HG02884 (cell line): Measurements from ENCODE around the gene MARK2.

Experiments used
- ATAC-seq: cut with Tn5 transposase; IDR thresholded peaks from one replicate; pipeline ENCODE4 v1.9.1; 2021; ENCODE audit warnings: mild to moderate bottlenecking, moderate library complexity; ENCODE audit not compliant: unreplicated experiment

The MARK2 gene

GRCh38 chr11:63907808-63908530 is 69.1 kb downstream of the MARK2 start:
- no peak for ATAC-seq

DNA sequence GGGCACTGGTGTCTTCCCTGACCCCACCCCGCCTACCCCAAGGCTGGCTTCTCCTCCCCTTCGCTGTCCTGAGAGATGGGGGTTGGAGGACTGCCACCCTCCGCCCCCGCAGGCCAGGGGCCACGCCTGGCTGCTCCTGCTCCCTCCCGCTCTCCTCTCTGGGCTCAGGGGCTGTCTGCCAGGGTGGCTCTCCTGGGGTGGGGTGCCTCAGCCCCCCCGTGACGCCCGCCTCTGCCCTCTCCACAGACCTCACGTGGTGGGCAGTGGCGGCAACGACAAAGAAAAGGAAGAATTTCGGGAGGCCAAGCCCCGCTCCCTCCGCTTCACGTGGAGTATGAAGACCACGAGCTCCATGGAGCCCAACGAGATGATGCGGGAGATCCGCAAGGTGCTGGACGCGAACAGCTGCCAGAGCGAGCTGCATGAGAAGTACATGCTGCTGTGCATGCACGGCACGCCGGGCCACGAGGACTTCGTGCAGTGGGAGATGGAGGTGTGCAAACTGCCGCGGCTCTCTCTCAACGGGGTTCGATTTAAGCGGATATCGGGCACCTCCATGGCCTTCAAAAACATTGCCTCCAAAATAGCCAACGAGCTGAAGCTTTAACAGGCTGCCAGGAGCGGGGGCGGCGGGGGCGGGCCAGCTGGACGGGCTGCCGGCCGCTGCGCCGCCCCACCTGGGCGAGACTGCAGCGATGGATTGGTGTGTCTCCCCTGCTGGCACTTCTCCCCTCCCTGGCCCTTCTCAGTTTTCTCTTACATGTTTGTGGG is 69.9 kb downstream of the MARK2 start:
- ATAC-seq: no peak

DNA sequence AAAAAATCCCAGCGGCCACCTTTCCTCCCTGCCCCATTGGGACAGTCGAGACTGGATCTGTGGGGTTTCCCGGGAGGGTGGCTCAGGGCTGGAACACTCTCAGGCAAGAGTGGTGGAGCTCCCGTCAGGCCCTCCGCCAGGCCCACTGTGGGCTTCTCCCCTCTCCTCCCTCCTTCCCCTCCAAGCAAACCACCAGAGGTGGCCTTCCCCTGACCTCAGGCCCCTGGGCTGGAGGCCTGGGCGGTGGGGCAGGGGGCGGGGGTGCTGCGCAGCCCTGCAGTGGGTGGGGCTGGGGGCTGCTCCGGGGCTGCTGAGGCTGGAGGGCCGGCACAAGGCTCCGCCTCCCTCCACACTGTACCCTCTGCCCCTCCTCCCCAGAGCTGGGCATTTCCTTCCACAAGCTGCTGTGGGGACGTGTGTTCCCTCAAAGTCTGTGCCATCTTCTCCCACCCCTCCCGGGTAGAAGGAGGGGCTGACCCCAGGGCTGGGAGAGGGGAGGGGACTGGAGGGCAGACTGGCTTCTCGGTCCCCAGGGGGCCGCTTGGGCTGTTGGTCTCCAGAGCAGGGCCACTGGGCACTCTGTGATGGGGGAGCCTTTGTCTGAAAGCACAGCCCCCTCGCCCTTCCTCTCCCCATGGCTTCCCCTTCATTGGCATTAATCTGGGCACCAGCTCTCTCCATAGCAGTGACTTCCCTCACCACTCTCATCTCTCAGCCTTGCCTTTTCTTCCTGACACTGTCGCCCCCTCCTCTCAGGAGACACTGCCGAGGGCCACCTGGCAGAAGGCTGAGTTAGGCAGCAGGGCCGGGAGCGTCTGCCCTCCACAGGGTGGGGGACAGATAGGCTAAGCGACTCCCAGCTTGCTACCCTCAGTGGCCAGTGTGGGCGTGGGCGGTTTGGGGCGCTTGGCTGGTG is 70.9 kb downstream of the MARK2 start:
- no peak for ATAC-seq

- no peak for ATAC-seq
These were observed 71.8 kb downstream of the MARK2 start for GRCh38 chr11:63910675-63911074.

- no peak for ATAC-seq
These were observed 72.5 kb downstream of the MARK2 start for GRCh38 chr11:63911440-63911839.

DNA sequence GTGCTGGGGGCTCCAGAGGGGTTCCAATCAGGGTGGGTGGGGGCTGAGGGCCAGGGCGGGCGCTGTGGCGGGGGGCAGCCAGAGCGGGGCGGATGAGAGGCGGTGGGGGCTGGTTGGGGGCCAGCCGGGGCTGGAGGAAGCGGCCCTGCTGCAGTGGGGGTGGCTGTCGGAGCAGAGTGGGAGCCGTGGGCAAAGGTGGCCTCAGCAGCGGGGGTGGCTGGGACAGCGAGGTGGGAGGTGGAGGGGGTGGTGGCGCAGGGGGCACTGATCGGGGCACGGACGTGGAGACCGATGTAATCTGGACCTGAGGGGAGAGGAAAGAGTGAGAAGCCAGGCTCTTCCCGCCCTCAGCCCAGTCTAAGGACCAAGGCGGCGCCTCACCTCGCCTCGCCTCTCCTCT is 73.0 kb downstream of the MARK2 start:
- ATAC-seq: no peak

GRCh38 chr11:63912678-63913077 is 73.8 kb downstream of the MARK2 start:
- no peak for ATAC-seq

GRCh38 chr11:63913866-63914830 is 75.2 kb downstream of the MARK2 start:
- ATAC-seq: no peak

- ATAC-seq: no peak
These were observed 76.2 kb downstream of the MARK2 start for GRCh38 chr11:63914896-63915691.

DNA sequence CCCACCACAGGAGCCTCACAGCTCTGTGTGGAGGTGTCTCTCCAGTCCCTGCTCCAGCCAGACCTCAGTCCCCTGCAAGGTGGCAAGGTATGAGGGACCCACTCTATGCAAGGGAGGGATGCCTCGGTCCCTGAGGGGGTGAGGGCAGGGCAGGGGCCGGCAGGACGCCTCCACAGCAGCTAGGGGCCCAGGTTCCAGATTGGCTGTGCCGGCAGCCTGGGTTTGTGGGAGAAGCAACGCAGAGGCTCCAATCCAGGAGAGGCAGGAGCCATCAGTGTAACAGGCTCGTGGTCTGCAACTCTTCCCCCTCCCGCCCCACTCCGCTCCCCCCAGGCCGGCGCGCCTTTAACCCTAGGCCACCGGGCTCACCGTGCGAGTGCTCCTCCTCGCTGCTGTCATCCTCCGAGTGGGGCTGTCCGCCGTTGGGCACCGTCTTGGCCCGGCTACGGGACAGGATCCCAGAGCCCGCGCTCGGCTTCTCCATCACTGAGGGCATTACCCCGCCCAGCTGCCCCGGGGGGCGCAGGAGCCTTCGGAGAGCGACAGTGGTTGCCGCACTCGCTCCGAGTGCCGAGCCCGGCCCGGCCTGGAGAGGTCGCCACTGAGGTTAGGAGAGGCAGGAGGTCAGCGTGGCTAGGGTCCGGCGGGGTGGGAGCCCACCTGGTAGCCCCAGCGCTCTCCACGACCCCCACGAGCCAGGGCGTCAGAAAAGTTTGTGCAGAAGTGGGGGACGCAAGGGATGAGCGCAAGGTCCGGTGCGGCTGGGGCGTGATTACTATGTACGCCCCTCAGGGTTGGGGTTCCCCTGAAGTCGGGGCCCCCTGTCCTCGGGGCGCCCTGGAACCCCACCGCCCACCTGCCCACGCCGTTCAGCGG is 77.3 kb downstream of the MARK2 start:
- no peak for ATAC-seq

DNA sequence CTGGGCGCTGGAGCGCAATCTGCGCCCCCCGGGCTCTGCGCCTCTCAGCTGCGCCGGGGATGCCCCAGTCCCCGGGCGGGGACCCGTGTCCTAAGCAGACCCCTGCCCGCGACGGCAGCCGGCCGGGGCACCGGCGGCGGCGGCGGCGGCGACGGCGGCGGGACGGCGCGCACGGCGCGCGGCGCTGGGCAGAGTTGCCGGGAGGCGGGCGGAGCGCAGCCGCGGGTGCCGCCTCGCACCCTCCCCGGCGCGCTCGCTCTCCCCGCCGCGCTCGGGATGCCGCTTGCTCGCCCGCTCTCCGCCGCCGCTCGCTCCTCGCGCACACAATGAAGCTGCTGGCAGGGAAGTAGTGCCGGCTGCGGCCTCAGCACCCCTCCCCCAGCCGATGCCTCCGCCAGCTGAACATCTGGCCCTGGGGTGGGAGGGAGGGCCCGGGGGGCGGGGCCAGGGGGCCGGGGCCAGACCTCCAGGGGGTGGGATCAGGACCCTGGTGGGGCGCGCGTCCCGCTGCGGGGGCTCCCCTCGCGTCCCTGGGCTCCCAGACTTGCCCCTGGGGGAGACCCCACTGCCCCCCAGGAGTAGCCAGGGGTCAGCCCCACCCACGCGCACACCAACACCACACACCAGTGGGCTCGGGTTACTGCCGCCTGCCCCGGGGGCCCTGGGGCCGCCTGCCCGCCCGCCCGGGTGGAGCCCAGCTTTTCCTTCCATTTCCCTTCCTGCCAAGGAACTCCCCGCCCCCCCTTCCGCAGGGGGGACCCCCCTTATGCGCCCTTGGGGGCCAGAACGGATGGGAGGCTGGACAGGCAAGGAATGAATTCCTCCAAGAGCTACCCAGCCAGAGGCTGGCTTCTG is 78.2 kb downstream of the MARK2 start, which contains the start of gene RCOR2:
Gene RCOR2, minus strand, starts transcription at position 328 of the 855 bp plus-strand sequence. CDS start 708 bp downstream, outside the sequence.
- ATAC-seq: no peak

DNA sequence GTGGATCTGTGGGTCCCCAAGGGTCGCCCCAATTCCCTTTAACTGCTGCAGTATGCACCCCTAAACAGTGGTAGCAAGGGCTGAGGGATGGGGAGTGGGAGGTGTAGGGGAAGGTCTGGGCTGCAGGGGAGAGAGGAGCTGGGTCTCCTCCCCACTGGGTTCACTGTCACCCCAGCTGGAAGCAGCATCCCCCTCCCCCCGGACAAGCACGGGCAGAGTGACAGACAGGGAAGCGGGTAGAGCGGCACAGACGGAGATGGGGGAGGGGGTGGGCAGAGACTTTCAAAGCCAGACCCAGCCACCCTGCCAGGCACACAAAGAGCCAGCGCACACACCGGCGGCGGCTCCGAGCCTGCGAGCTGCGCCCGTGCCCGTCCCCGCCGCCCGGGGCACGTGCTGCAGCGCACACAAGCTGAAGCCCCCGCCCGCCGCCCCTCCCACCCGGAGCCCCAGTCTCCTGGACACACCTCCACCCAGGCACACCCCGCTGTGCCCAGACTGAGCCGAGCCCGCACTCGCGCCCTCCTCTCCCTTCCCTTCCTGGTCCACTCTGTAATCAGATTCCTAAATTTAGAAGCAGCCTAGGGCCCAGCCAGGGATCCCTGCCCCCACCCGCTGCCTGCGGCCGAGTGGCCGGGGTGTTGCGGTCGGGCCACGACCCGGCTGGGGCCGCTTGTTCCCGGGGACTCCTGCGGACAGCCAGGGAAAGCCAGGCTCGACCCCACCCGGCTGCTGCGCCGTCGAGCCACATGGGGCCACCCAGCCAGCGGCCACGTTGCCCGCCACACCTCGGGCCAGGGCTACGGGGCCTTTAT is 79.0 kb downstream of the MARK2 start:
- no peak for ATAC-seq

DNA sequence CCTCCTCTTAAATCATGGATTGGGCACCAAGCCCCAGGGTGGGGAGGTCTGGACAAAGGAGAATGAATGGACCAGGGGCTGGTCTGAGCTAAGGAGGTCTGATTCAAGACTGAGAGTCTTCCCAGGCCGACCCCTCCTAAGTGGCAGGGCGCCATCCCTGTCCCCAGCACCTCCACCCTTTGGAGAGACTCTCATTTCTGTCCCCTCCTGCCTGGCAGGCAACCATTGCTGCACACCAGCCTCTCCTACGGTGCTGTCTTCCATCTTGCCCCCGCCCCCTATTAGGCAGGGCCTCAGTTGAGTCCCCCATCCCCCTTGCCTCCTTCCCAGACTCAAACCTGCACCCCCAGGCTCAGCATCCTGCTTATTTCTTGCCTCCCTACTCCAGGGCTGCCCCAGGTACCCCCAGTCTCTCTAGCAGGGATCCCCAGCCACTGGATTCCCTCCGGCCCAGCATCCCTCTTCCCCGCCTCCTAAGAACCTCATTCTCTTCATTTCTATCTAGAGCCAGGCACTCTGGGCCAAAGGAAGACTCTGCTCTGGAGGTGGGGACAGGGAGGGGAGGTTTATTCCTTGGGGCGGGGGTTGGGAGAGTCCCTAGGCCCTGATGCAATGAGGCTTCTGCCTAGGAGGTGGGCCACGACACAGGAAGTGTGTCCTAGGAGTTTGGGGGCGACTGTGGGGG is 79.7 kb downstream of the MARK2 start:
- ATAC-seq: no peak

- ATAC-seq: no peak
These were observed 80.6 kb downstream of the MARK2 start for GRCh38 chr11:63919267-63920125.
